GM23338 (cell line): ENCODE results near the gene NENF.

ENCODE experiments used
- CREB1 ChIP-seq: fragments of 250-450 bp; sonication (Bioruptor Pico); IDR thresholded peaks from 2 replicates; pipeline ENCODE4 v1.5.0; 2020; ENCODE audit warnings: low read depth, mild to moderate bottlenecking, moderate library complexity
- EZH2 ChIP-seq: fragments of 200-600 bp; sonication (generic); IDR thresholded peaks from one replicate; pipeline ENCODE4 v1.8.0; 2017; ENCODE audit warnings: antibody characterized with exemption, mild to moderate bottlenecking, low read depth; ENCODE audit not compliant: unreplicated experiment
- EZH2phosphoT487 ChIP-seq: fragments of 200-600 bp; sonication (generic); IDR thresholded peaks from one replicate; pipeline ENCODE4 v1.8.1; 2018; ENCODE audit warnings: antibody characterized with exemption; ENCODE audit not compliant: unreplicated experiment
- JUNB ChIP-seq: IDR thresholded peaks from one replicate; pipeline ENCODE4 v1.6.1; 2016; ENCODE audit warnings: antibody characterized with exemption; ENCODE audit not compliant: unreplicated experiment
- NANOG ChIP-seq: IDR thresholded peaks from 2 replicates; pipeline ENCODE4 v1.6.1; 2016; ENCODE audit warnings: antibody characterized with exemption, borderline replicate concordance
- POLR2AphosphoS5 ChIP-seq: IDR thresholded peaks from 2 replicates; pipeline ENCODE4 v1.6.1; 2016; ENCODE audit warnings: antibody characterized with exemption, low read depth
- STAT1 ChIP-seq: IDR thresholded peaks from one replicate; pipeline ENCODE4 v1.6.1; 2016; ENCODE audit warnings: antibody characterized with exemption; ENCODE audit not compliant: unreplicated experiment
- ZNF331 ChIP-seq: fragments of 250-450 bp; sonication (Bioruptor Pico); IDR thresholded peaks from 2 replicates; pipeline ENCODE4 v1.5.0; 2020; ENCODE audit warnings: low read depth, mild to moderate bottlenecking, moderate library complexity
- TF ChIP-seq, protein P1 (sequence below), 2 experiments: fragments of 200-600 bp in 1 of 2; sonication (generic) in 1 of 2; conservative IDR thresholded peaks; 2 replicates each; pipeline versions ENCODE4 v1.5.1 to v1.6.1; 2016 to 2017; ENCODE audit warnings: antibody characterized with exemption in 2 of 2, low read depth in 2 of 2, mild to moderate bottlenecking in 2 of 2, moderate library complexity in 1 of 2
- TF ChIP-seq, protein P2 (sequence below): IDR thresholded peaks from 2 replicates; pipeline ENCODE4 v1.6.1; 2016; ENCODE audit warnings: antibody characterized with exemption
- TF ChIP-seq, protein P3 (sequence below): IDR thresholded peaks from one replicate; pipeline ENCODE4 v1.6.1; 2018; ENCODE audit warnings: antibody characterized with exemption; ENCODE audit not compliant: unreplicated experiment

DNA sequence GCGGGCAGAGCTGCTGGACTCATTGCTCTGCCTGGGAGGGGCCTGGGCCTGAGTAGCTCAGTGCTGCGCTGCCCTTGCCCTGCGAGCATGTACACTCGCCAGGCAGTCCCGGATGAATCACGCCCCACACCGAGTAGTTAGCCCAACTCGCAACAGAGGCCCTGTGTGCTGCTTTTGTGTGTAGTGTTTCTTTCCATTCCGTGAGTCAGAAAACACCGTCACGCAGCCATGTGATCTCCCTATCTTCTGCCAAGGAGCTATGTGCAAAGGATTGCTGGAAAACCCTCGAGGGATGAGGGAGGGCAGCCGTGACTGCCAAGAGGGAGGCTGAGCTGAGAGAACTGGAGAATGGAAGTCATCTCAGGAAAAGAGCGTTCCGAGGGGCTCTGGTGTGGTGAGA is 37.3 kb downstream of the NENF start:
- TF ChIP-seq EZH2phosphoT487 (no peak), EZH2 (no peak), CREB1 (no peak), POLR2AphosphoS5 (no peak), JUNB (no peak), STAT1 (no peak), ZNF331 (CRISPR knock-in tag) (no peak), NANOG (no peak)
- TF ChIP-seq, protein P1, sequence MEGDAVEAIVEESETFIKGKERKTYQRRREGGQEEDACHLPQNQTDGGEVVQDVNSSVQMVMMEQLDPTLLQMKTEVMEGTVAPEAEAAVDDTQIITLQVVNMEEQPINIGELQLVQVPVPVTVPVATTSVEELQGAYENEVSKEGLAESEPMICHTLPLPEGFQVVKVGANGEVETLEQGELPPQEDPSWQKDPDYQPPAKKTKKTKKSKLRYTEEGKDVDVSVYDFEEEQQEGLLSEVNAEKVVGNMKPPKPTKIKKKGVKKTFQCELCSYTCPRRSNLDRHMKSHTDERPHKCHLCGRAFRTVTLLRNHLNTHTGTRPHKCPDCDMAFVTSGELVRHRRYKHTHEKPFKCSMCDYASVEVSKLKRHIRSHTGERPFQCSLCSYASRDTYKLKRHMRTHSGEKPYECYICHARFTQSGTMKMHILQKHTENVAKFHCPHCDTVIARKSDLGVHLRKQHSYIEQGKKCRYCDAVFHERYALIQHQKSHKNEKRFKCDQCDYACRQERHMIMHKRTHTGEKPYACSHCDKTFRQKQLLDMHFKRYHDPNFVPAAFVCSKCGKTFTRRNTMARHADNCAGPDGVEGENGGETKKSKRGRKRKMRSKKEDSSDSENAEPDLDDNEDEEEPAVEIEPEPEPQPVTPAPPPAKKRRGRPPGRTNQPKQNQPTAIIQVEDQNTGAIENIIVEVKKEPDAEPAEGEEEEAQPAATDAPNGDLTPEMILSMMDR (conservative IDR thresholded peaks at IDR 0.05; ENCODE audit: low read depth in 2 of 2) = no peak
- TF ChIP-seq, protein P2, sequence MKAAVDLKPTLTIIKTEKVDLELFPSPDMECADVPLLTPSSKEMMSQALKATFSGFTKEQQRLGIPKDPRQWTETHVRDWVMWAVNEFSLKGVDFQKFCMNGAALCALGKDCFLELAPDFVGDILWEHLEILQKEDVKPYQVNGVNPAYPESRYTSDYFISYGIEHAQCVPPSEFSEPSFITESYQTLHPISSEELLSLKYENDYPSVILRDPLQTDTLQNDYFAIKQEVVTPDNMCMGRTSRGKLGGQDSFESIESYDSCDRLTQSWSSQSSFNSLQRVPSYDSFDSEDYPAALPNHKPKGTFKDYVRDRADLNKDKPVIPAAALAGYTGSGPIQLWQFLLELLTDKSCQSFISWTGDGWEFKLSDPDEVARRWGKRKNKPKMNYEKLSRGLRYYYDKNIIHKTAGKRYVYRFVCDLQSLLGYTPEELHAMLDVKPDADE = no peak
- TF ChIP-seq, protein P3, sequence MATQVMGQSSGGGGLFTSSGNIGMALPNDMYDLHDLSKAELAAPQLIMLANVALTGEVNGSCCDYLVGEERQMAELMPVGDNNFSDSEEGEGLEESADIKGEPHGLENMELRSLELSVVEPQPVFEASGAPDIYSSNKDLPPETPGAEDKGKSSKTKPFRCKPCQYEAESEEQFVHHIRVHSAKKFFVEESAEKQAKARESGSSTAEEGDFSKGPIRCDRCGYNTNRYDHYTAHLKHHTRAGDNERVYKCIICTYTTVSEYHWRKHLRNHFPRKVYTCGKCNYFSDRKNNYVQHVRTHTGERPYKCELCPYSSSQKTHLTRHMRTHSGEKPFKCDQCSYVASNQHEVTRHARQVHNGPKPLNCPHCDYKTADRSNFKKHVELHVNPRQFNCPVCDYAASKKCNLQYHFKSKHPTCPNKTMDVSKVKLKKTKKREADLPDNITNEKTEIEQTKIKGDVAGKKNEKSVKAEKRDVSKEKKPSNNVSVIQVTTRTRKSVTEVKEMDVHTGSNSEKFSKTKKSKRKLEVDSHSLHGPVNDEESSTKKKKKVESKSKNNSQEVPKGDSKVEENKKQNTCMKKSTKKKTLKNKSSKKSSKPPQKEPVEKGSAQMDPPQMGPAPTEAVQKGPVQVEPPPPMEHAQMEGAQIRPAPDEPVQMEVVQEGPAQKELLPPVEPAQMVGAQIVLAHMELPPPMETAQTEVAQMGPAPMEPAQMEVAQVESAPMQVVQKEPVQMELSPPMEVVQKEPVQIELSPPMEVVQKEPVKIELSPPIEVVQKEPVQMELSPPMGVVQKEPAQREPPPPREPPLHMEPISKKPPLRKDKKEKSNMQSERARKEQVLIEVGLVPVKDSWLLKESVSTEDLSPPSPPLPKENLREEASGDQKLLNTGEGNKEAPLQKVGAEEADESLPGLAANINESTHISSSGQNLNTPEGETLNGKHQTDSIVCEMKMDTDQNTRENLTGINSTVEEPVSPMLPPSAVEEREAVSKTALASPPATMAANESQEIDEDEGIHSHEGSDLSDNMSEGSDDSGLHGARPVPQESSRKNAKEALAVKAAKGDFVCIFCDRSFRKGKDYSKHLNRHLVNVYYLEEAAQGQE = no peak
